Right renal pelvis (tissue), 4 donors: ENCODE measurements around the gene DCTN2. TPM values are rescaled to one million over a fixed set of nuclear protein-coding genes. Genes with fewer than 3 reads are reported as not detected.

Experiments used
- DNase-seq, 4 donors: peaks; one replicate each; pipeline ENCODE4 v3.0.0-alpha.2; 2013; ENCODE audit warnings: low read depth in 4 of 4, low spot score in 3 of 4, missing footprints in 1 of 4
- polyA plus RNA-seq, 4 donors: library from polyadenylated mRNA; unstranded; fragments of 120-200 nt; gene quantifications; one replicate each; pipeline ENCODE4 v1.2.1, GENCODE V29; 2013; ENCODE audit not compliant: insufficient read length in 4 of 4

Gene DCTN2
- polyA plus RNA-seq, 4 donors, result 159 to 179 (median 166) TPM

- no peak for DNase-seq
These were observed 3.9 kb upstream of the DCTN2 start for GRCh38 chr12:57550641-57551549.

GRCh38 chr12:57549909-57550640 lies 3.1 kb upstream of the DCTN2 start, which contains the start of gene KIF5A:
KIF5A (plus strand) TSS chr12:57550044; CDS start chr12:57550272, 228 bp downstream.
- DNase-seq, result no peak

- DNase-seq, result no peak
These were observed 2.4 kb upstream of the DCTN2 start for GRCh38 chr12:57549203-57549908.

DNA sequence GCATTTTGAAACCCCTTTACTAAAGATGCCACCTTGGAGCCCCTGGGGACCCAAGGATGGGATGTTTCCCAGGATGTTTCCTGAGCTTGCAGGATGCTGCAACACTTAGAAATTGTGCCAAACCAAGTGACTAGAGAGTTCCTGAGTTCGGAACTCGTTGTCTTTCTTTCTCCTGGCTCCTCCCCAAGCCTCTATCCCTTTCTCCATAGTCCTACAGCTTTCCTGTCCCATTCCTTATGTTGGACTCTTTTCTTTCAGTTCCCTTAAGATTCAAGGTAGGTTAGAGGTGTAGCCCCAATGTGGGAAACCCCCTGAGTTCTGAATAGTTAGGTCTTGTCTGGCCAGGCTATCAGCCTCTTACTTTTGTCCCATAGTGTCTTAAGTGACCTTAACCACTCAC lies 1.5 kb upstream of the DCTN2 start:
- no peak for DNase-seq

- DNase-seq, result no peak
These were observed 972 bp upstream of the DCTN2 start for GRCh38 chr12:57548013-57548315.

DNA sequence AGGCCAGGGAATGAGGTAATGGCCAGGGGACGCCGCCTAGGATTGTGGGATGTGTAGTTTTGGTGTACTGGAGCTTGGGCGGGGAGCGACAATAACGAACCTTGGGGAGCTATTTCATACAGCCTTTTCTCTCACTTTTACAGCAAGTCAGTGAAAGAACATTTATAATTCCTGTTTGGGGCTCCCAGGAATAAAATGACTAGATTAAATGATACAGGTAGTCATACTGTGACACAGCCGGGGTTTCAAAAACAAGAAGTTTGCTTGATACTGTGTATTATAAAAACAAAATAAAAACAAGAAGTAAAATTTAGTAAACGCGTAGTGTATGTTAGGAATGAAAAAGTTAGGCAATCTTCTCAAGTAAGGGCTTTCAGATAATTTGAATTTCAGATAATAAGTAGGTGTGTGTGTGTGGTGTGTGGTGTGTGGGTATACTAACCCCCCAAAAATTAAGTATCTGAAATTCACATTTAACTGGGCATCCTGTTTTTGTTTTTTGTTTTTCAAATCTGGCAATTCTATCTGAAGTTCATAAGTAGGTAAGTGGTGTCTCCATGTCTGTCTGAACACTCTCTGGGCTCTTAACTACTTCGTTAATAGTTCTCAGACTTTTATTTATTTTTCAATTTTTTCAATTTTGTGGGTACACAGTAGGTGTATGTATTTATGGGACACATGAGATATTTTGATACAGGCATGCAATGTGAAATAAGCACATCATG lies 458 bp upstream of the DCTN2 start:
- DNase-seq, result no peak

DNA sequence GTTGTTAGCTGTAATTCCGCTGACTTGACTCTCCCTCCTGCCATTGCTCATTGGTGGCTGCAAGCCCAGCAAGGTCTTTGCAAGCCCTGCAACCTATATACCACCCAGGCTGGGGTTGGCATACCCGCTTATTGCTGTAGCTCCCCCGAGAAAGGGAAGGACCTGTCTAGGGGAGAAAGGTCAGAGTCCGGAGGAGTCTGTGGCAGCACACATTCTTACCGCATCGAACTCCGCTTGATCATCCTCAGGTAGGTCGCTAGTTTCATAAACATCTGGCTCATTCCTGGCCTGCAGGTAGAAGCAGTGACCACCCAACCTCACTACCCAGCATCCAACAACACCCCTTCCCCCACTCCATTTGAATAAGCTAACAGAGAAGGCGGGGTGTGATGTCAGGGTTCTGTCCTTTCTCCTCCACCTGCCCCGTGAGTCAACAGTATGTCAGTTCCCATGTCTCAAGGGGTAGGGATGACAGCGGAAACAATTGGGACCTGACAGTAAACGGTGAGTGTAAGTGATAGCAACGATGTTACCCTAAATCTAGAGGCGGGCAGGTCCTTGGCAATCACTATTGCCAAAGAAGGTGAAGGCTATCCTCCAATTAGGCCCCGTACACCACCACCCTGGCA lies 1.1 kb downstream of the DCTN2 start:
- DNase-seq, result no peak

GRCh38 chr12:57543581-57543980 lies 3.4 kb downstream of the DCTN2 start:
- no peak for DNase-seq

GRCh38 chr12:57541717-57542116 lies 5.3 kb downstream of the DCTN2 start:
- no peak for DNase-seq

- no peak for DNase-seq
These were observed 6.0 kb downstream of the DCTN2 start for GRCh38 chr12:57541001-57541400.

- no peak for DNase-seq
These were observed 7.7 kb downstream of the DCTN2 start for GRCh38 chr12:57539134-57539768.

GRCh38 chr12:57536597-57536942 lies 10.4 kb downstream of the DCTN2 start:
- DNase-seq, result no peak

DNA sequence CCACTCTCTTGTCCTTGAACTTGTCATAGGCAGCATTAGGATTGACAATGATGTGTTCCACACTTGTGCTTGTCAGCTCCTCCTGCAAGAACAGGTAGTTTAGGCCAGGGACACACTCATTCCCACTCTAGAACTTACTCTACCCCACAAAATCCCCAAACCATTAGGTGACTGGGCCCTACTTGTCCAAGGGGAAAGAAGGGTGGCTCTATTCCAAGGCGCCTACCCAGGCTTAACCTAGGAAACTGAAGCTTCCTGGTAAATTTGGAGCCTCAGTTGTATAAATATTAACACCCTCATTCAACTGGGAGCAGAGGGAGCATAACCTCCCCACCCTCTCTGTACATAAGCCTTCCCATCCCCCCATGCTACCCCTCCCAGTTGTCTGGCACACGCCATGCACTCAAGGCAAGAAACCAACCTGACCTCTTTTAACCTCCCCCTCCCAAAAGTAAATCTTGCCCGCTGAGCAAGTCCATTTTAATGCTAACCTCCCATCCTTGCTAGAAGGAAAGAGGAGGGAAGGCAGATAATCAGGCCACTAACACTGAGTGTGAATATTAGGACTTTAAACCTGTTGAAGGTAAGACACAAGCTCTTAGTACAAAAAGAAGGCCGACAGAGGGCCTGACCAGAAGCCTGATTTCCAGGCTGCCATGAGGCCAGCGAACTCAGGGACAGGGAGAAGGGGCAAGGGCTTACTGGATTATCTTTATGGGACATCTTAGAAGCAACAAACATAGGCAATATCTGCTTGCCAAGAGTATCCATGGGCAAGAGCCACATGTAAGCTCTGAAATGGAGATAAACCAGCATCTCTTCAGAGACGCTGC lies 11.0 kb downstream of the DCTN2 start:
- no peak for DNase-seq

DNA sequence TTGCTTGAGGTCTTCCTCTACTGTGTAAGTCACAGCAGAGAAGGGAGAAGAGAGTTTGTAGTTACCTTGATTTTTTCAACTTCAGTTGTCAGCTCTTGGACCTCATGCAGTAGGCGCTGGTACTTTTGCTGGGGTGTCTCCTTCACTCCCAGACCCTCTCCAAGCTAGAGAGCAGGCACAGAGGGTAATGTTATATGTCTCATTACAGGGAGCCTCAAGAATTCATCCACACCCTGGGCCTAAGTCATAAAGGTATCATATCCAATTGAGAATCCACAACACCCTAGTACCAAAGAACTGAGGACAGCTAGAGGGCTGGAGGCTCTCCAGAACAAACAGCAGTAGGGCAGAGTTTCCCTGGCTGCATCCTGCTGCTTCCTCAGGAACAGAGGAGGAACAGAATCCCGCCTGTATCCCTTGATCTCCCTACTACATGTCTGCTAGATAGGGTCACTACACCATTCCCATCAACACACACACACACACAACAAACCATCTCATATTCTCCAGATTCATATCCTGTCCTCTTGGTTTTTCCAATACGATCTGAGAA lies 11.9 kb downstream of the DCTN2 start:
- DNase-seq, result no peak

DNA sequence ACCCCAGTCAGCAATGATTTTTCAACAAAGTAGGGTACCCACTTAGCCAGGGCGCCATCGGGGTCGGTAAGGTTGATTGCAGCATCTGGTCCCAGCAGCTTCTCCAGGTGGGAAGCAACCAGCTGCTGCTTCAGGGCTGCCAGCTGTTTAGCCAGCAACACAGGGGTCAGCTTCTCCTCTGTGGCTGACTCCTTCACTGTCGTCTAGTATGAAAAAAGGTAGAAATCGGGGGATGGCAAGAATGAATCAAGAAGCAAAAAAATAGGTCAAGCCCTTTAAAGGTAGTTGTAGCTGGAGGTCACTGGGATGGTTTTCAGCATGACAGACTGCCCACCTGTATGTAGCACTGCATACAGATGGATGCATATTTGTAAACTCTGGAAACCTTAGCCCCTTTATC lies 12.7 kb downstream of the DCTN2 start:
- DNase-seq, result no peak

DNA sequence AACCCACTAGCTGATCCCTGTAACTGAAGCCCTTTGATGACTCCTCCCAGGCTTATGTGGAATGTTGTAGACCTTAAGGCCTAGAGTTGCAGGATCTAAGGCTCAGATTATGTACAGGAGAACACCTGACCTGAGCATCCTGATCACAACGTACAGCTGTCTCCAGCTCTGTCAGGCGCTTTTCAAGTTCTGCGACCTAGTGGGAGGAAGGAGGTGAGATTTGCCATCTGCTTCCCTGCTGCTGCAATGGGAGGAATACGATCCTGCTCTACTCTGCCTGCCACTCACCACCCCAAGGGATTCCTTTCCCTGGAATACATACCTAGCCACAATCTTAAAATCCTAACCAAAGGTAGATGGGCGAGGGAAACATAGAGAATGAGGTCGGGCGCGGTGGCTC lies 13.9 kb downstream of the DCTN2 start:
- DNase-seq, result no peak

GRCh38 chr12:57531836-57532235 lies 15.2 kb downstream of the DCTN2 start:
- no peak for DNase-seq

DNA sequence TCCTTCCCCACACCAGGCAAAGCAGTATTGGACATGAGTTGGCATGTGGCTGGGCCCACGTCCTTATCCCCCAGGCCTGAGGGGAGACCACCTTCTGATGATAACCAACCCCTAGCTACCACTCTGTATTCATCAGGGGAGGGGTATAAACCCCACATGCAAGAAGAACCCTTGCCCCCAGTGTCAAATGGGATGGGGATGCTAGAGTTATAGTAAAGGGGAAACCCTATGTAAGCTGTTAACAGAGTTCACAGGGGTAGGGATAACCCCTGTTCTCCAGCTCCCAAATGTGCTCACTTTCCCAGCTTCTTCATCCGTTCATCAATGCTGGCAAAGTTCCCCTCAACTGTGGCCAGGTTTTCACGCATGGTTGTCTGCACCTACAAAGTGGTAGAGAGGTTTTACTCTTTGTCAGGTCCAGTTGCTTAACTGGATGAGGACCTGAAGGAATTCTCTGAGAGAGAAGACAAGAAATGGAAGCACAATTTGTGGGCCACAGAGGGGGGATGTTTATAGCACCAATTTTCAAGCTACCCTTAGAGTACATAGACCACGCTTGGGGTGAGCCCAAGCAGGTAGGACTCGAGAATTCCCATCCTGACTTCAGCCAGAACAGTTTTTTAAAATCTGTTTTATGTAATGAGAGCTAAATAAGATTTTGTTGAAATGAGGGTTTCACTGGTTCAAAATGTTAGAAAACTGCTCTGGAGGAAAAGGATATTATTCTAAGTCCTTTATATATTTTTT lies 16.4 kb downstream of the DCTN2 start:
- DNase-seq, result no peak
